ENCODE data around the gene OR13A1. TPM values are rescaled to one million over a fixed set of nuclear protein-coding genes. Genes with fewer than 3 reads are reported as not detected.

The OR13A1 gene
- total RNA-seq, 1 experiment from 2014 or later: not detected

DNA sequence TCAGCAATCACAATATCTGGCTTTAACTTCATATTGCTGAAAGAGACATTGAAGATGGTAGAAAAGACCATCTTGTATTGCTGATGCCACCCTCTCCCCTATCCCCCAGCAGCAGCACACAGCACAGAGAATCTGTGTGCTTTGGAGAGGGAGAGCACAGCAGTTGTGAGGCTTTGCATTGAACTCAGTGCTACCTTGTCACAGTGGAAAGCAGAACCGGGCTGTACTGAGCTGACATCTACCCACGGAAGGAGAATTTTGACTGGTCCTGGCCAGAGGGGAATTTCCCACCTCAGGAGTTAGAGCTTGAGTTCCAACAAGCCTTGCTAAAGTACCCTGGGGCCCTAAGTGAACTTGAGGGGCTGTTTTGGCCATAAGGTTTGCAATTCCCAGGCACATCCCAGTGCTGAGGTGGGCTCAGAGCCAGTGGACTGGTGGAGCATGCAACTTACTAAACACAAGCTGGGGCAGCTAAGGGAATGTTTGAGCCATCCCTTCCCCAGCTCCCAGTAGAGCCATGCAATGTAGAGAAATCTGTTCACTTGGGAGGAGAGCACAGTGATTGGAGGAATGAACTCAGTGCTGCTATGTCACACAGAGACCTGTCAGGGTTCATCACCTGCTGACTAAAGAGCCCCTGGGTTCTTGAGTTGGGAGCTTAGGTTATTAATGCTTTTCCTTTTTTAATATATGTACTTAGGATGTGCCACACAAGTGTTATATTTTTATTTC is 62.1 kb downstream of the OR13A1 start:
- in situ Hi-C loops (cut with HindIII; ENCODE audit: low pct_unique_long_range_greater_than_20kb, low sequenced_read_pairs): no loop called here
- no peak for DNase-seq (ENCODE audit: low read depth)

Other genes with a start within 250 kb of the OR13A1 start
- 2.1 and 4.8 TPM in 2 replicates for gene ALOX5, start 58.6 kb upstream of the OR13A1 start, total RNA-seq (2014; rRNA removed; shearing (Covaris generic); ENCODE audit: low replicate concordance)